Hypothalamus (tissue), 51 donors: ENCODE measurements around the gene KATNIP.

Experiments used
- DNase-seq, 51 donors: peaks; one replicate each; lab custom pipeline; 2025; lab: John Stamatoyannopoulos, UW

Gene KATNIP

GRCh38 chr16:27549746-27550581 lies at the start of gene KATNIP, which contains the start of gene GTF3C1:
TSS of gene KATNIP (plus strand) at chr16:27550144. CDS start at chr16:27550171, 27 bp downstream.
TSS of gene GTF3C1 (minus strand) at chr16:27549913. CDS start at chr16:27549890, 23 bp downstream.
- peak; percentile 82 to 100 (median 99) for DNase-seq

DNA sequence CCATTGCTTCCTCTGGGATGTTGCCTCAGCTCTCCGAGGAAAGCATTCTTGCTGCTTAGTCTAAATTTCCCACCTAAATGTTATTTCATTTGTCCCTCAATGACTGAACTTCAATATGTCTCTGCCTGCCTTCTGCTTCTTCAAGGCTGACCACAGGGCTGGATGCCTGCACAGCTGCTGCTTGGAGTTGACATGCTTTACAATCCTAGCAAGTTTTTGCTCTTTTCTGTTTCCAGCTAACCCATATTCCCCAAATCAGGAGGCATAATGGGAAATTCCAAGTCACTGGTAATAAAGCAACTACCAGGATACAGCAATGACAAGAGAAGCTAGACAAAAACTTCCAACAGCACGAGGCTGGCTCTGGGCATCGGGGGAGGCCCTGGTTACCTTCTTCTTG lies 49.1 kb upstream of the KATNIP start:
- no peak for DNase-seq

DNA sequence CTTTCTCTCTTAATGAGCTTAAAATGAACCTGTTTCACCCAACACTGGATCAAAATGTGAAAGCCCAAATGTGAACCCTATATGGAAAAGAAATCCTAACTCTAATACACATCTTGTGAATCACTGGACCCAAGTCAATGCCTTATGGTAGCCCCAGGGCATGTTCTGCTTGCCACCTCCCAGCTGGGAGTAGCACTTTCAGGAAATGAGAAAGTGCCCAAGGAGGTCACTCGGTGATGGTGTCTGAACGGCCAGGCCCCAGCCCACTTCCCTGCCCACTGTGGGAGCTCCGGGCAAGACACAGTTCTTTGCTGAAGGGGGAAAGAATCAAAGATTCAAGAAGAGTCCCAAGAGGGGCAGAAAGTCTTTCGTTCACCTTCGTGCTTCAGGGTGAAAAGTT lies 46.3 kb upstream of the KATNIP start:
- no peak for DNase-seq

GRCh38 chr16:27505297-27506236 lies 44.4 kb upstream of the KATNIP start:
- peak in 1 of 51 donors; percentile 25 for DNase-seq

GRCh38 chr16:27506771-27507170 lies 43.2 kb upstream of the KATNIP start:
- no peak for DNase-seq

GRCh38 chr16:27508476-27508875 lies 41.5 kb upstream of the KATNIP start:
- no peak for DNase-seq

DNA sequence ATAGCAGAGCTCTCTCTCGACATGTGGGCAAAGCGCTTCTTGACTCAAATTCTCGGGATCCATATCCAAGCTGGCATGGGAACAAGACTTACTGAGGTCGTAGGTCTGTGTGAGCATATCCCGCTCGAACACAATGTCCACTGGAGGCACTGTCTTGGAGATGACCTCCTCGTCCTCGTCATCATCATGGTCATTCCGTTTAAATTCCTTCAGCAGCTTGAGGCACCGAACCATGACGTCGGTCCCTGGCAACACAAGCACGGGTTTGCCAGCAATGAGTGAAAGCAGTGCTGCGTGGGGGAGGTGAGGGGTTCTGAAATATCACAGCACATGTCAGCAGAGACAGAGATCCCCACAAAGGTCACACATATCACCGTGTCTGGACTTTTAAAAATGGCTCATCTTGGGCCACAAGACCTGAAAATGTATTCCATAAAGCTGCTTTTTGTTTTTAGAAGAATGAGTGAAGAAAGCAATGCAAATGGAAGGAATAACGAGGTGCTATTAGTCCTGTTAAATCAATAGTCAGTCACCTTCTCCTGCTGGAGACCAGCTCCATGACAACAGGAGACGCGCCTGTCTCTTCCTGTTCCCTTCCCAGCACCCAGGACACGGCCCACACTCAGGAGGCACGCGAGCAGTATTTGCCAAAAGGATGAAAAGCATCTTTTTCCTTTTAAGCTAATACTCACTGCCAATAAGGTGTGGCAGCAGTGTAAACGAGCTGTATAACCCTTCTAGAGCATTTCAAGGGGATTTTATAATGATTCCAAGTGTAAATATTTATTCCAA lies 38.1 kb upstream of the KATNIP start:
- DNase-seq, result peak in 14 of 51 donors; percentile 5 to 44 (median 21)

- peak in 26 of 51 donors; percentile 6 to 64 (median 28) for DNase-seq
Observed at GRCh38 chr16:27514806-27515205, 35.1 kb upstream of the KATNIP start.

GRCh38 chr16:27515874-27516353 lies 34.0 kb upstream of the KATNIP start:
- DNase-seq, result peak in 10 of 51 donors; percentile 8 to 38 (median 16)

- DNase-seq, result no peak
Observed at GRCh38 chr16:27516365-27516764, 33.6 kb upstream of the KATNIP start.

DNA sequence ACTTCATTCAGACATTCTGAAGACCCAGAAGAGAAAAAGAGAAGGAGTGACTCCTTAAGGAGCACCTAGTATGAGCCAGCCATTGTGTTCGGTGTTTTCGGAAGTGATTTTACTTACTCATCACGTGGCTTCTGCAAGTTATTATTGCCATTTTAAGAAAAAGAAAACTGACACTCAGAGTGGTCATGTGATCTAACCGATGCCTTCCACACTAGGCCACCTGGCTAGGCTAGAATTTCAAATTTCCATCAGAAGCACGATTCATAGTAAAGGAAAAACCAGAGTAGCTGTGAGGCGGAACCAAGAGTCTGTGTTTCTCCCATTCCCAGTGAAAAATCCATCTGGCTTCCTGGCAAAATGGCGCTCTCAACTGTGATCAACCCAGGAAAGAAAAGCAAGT lies 32.3 kb upstream of the KATNIP start:
- no peak for DNase-seq

DNA sequence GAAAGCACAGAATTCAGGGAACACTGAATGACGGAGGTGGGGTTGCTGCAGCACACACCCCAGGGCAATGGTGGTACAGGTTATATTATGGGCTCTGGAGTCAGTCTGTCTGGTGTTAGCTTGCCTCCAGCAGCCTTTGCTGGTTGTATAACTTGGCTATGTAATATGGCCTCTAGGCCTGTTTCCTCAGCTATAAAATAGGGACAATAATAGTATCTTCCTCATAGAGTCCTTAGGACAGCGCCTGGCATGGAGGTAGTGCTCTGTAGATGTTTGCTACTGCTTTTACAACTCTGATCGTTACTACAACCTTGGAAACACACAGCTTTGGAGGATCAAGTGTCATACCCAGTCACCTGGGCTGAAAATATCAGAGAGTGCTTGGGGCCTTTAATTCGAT lies 31.7 kb upstream of the KATNIP start:
- DNase-seq, result no peak

DNA sequence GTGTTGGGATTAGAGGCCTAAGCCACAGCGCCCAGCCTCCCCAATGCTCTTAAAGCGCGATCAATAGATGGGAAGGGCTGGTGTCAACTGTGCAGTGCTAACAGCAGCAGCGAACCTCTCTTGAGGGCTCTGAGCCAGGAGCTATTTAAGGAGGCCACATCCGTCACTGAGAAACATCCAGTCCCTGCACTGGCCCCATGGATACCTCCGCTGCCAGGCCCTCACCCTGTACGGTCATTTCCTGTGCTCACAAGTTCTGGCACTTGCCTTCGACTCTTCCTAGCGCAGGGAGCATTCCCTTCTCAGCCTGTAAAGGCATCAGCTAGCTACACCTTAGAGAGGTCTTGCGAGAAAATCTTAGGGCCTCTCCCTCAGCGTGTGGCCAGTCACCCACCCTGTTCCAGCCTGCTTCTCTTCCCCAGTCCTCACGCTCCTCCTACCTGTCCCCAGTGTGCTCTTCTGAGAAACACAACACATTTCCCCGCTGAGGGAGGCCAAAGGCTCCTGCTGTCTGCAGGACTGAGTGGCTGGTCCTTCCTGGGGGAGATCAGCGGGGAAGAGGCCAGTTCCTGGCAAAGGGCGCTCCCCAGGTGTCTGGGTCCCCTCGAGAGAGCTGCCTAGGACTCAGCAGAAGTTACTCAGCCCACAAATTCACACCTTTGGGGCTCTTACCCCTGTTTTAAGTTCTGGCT lies 28.8 kb upstream of the KATNIP start:
- peak in 3 of 51 donors; percentile 8 to 20 (median 10) for DNase-seq

GRCh38 chr16:27522173-27522707 lies 27.7 kb upstream of the KATNIP start:
- DNase-seq, result no peak

GRCh38 chr16:27526180-27526579 lies 23.8 kb upstream of the KATNIP start:
- DNase-seq, result no peak

GRCh38 chr16:27528294-27528693 lies 21.6 kb upstream of the KATNIP start:
- no peak for DNase-seq

DNA sequence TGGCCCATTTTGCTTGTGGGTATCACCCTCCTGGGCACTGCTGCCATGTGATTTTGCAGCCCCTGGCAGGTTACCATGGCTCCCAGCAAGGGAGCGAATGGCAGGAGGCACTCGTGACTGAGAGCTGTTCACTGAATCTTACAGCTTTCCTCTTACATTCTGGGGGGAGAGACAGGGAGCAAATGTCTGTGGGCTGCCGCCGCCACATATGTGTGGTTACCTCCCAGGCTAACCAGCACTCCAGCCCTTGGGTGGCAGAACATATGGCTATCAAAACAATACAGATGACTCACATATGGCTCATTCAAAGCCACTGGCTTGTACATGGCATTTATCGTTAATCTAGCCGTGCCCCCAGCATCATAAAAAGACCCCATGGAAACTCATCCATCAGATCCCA lies 20.0 kb upstream of the KATNIP start:
- DNase-seq, result peak in 23 of 51 donors; percentile 3 to 63 (median 22)

- no peak for DNase-seq
Observed at GRCh38 chr16:27531186-27531585, 18.8 kb upstream of the KATNIP start.
